HG03135 (cell line): Measurements from ENCODE around the gene SCUBE1.

Source experiments
- ATAC-seq: cut with Tn5 transposase; IDR thresholded peaks from one replicate; pipeline ENCODE4 v1.9.1; 2021; ENCODE audit warnings: mild to moderate bottlenecking, moderate library complexity; ENCODE audit not compliant: unreplicated experiment

SCUBE1 gene

GRCh38 chr22:43241138-43241597, 102.0 kb downstream of the SCUBE1 start:
- no peak for ATAC-seq

GRCh38 chr22:43240614-43241013, 102.6 kb downstream of the SCUBE1 start:
- no peak for ATAC-seq

DNA sequence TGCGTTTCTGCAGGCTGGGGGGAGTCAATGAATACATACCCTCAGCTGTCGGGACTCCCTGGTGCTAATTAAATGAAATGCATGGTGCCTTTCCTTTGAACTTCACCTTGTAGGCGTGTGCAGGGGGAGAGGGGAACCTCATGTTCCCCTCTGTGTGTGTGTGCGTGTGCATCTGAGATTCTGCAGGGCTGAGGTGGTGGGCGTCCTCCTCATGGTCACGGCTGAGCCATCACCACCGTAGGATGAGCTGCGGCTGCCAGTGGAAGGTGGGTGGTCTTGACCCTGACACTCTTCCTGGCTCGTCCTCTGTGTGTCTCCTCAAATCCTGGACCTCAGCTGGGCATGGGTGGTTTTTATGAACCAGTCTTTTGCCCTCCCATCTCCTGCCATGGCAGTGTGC, 103.2 kb downstream of the SCUBE1 start:
- ATAC-seq: no peak

DNA sequence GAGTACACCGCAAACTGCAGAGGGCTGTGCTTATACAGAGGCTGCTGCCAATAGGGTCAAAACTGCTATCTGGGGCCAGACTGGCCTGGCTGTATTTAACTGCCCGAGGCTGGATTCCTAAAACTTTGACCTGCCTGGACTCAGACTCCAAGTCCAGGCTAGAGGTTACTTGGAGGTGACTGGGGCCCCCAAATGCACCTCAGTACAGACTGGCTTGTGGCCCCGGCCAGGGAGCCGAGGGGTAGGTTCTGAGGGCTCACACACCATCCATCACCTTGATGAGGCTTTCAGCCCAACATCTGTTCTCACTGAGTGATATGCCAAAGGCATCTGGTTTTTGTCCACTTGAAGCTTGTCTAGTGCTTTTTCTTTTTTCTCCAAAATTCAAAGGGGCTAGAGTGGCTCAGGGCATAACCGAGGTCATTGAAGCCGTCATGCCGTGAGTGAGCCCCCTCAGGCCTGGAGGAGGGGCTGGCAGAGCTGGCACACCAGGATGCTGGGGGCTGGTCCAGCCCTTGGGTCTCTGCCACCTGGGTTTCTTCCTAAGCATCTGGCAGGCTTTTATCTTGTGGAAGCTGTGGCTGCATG, 103.9 kb downstream of the SCUBE1 start:
- ATAC-seq: no peak

- no peak for ATAC-seq
These were observed 104.6 kb downstream of the SCUBE1 start for GRCh38 chr22:43238526-43239006.

- no peak for ATAC-seq
These were observed 105.9 kb downstream of the SCUBE1 start for GRCh38 chr22:43237280-43237679.

DNA sequence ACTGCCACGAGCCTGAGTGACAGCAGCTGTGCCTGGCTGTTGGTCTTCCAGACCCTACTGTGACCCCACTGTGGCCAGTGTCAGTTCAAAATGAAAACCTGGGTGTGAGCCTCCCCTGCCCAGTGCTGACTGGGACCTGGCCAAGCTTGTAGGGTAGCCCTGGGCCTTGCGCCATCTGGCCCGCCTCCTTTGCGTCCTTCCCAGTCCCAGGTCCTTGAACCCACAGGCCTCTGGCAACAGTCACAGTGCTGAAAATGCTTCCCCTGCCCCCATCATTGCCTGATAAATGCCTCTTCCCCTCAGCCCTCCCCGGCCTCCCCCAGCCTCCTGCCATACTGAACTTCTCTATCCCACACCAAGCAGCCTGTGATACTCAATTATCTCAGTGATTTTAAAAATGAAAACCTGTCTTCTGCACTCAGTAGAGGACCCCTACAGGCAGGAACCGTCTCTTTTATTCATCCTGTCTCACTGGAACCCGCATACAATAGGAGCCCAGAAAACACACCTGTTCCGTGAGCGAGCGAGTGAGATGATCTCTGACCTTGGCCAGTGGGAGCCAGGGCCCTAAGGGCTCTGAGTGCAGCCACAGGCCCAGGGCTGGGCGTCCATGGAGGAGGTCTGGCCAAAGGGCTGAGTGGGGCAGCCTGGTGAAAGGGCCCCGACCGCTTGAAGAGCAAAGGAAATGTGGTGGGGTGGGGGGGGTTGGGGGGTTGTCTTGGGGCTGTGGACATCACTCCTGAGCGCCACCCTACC, 106.6 kb downstream of the SCUBE1 start:
- no peak for ATAC-seq

GRCh38 chr22:43235445-43236409, 107.4 kb downstream of the SCUBE1 start:
- no peak for ATAC-seq

- no peak for ATAC-seq
These were observed 108.7 kb downstream of the SCUBE1 start for GRCh38 chr22:43234264-43234988.

DNA sequence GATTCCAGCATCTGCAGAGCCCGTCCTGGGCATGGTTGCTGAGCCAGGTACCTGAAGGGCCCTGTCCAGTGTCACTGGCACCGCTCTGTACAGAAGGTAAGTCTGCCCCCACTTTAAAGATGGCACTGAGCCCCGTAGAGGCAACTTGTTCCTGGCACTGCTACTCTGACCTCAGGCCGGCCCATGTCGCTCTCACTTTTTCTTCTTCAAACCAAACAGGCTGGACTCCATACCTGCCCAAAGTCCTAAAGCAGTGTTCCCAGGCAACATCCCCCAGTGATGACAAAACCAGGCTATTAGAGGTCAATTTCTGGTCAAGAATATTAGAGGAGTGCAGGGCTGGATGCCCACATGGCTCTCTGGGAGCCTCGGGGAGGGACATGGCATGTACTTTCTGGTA, 109.6 kb downstream of the SCUBE1 start:
- no peak for ATAC-seq

GRCh38 chr22:43232445-43232844, 110.7 kb downstream of the SCUBE1 start:
- no peak for ATAC-seq

GRCh38 chr22:43231724-43232034, 111.5 kb downstream of the SCUBE1 start:
- ATAC-seq: no peak

- ATAC-seq: no peak
These were observed 112.0 kb downstream of the SCUBE1 start for GRCh38 chr22:43230971-43231723.

DNA sequence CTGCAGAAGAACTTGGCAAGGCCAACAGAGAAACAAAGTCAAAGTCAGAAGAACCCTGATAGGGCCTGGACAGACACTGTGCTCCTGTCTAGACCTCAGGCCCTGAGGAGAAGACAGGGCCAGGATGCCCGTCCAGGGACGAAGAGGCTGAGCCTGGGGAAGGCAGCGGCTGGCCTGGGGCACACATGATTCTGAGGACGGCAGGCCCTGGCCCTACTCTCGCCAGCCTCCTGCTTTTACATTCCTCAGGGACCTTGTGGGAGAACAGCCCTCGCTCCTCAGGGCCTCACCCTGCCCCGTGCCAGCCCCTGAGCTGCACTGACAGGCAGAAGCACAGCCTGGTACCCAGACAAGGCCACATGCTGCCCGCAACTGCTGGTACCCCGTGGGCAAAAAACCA, 112.6 kb downstream of the SCUBE1 start:
- ATAC-seq: no peak

DNA sequence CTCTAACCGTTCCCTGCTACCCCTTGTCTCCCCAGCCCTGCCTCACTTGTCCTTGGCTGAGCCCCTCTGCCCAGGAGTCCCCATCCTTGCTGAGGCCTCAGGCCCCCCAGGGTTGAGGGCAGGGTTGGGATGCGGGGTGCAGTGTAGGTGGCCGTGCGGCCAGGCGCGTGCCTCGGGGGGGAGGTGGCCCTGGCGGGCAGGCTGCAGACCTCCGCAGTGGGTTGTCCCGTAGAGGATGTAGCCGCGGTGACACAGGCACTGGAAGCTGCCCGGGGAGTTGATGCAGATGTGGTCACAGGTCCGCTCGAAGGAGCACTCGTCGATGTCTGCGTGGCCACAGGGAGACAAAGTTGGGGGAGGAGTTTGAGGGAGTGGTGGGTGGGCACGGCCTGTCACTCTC, 114.3 kb downstream of the SCUBE1 start:
- no peak for ATAC-seq

DNA sequence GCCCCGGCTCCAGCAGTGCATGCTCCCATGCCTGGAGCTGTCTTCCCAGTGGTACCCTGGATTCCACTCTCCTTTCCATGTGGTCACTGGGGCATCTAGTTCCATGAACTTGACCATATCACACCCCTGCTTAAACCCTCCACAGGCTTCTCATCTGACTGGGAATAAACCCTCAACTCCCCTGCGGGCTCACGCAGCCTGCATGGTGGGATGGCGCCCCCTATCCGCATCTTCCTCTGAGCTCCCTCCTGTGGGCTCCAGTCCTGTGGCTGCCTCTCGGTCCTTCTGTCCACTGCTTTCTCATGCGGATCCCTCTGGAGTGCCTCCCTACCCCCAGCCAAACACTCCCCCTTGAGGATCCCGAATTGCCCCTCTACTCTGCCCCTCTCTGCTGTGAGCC, 114.8 kb downstream of the SCUBE1 start:
- ATAC-seq: no peak

GRCh38 chr22:43227239-43227630, 115.9 kb downstream of the SCUBE1 start:
- no peak for ATAC-seq

GRCh38 chr22:43226377-43227238, 116.6 kb downstream of the SCUBE1 start:
- ATAC-seq: no peak

GRCh38 chr22:43225609-43226008, 117.6 kb downstream of the SCUBE1 start:
- no peak for ATAC-seq
